Panc1 (cell line): ENCODE data around the gene KCNMA1.

Experiments used
- CTCF ChIP-seq: fragments of 450-650 bp; IDR thresholded peaks from 2 replicates; pipeline ENCODE4 v1.5.1; 2017; ENCODE audit warnings: mild to moderate bottlenecking
- POLR2AphosphoS5 ChIP-seq: IDR thresholded peaks from 2 replicates; pipeline ENCODE4 v1.6.1; 2012; ENCODE audit warnings: mild to moderate bottlenecking, low read depth, low read length, moderate library complexity

DNA sequence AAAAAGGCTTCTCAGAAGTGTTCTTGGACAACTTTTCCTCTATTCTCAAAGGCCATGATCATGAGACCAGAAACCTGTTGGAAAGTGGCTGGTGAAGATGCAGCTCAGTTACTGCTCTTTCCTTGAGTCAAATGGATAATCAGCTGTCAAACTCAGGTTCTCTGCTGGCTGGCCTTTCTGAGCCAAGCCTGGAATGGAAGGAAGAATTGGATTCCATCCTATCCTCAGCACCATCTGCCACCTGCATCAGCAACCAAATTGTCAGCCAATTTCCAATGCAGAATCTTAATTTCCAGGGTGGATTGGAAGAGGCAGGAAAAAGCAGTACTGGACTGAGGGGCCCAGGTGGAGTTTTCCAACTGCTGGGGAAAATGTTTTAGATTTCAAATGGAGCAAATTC is 631.7 kb downstream of the KCNMA1 start:
- TF ChIP-seq CTCF (no peak), POLR2AphosphoS5 (no peak)
